HG03469 (cell line): ENCODE data around the gene KIF17.
A peak's percentile ranks its signal among the peaks of the same experiment; 100 is the strongest.

Experiments
- ATAC-seq: cut with Tn5 transposase; IDR thresholded peaks from one replicate; pipeline ENCODE4 v1.9.1; 2021; ENCODE audit warnings: mild to moderate bottlenecking, moderate library complexity, moderate number of reproducible peaks; ENCODE audit not compliant: unreplicated experiment

The KIF17 gene

DNA sequence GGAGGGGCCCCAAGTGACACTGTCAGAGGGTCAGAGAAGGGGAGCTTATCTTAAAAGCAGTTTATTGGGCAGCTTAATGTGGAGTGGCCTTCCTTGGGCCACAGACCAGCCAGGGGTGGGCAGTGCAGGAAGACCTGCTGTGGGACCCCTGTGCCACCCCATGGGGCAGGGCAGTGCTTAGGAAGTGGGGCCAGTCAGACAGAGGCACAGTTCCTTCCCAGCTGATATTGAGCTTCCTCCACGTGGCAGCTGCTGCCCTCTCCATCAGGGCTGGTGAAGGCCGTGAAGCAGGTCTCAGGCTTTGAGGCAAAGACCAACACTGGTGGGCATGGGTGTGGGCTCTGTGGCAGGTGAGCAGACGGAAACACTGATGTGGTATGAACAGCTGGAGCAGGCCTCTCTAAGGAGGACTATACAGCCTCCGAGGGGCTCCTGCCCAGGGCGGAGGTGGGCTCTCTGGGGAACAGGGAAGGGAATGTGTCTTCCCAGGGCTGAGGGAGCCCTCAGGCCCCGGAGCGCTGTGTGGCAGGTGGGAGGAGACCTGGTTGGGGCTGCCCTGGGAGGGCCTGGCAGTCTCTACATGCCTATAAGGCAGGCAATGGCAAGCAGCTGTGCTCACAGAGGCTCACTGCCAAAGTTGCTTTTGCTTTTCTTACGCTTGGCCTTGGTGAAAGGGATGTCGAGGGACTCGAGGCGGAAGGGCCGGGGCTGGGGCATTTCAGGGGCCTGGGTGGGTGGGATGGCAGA, 53.7 kb downstream of the KIF17 start:
- ATAC-seq, result no peak

DNA sequence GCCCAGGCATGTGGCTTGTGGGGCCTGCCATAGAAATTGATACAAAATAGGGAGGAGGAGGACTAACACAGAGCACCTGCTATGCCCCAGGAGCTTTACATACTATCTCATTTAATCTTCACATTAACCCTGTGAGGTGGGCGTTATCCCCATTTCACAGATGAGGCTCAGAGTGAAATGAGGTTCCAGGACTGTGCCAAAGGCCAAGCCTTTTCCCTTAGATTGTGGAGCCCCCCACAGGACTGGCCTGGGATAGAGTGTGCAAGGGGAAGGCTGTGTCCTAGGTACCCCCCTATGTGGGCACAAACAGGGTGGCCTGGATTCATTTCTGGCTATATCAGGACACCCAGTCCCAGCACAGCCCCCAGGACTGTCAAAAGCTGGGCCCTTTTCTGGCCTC, 54.4 kb downstream of the KIF17 start:
- ATAC-seq, result no peak

DNA sequence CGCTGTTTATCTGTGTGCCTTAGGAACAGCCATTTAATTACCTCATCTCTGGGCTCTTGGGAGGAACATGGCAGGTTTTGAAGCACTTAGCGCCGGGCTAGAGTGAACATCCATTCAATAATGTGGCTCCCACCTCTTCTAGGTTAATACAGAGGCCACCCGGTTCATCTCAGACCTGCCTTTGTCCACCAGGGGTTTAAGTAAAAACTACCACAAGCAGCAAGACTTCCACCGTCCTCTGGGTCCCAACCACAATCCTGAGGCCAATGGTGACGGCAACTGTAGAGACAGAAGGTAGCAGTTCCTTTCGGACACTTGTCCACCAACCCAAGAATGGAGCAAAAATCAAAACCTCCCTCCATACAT, 55.7 kb downstream of the KIF17 start:
- ATAC-seq, result no peak

DNA sequence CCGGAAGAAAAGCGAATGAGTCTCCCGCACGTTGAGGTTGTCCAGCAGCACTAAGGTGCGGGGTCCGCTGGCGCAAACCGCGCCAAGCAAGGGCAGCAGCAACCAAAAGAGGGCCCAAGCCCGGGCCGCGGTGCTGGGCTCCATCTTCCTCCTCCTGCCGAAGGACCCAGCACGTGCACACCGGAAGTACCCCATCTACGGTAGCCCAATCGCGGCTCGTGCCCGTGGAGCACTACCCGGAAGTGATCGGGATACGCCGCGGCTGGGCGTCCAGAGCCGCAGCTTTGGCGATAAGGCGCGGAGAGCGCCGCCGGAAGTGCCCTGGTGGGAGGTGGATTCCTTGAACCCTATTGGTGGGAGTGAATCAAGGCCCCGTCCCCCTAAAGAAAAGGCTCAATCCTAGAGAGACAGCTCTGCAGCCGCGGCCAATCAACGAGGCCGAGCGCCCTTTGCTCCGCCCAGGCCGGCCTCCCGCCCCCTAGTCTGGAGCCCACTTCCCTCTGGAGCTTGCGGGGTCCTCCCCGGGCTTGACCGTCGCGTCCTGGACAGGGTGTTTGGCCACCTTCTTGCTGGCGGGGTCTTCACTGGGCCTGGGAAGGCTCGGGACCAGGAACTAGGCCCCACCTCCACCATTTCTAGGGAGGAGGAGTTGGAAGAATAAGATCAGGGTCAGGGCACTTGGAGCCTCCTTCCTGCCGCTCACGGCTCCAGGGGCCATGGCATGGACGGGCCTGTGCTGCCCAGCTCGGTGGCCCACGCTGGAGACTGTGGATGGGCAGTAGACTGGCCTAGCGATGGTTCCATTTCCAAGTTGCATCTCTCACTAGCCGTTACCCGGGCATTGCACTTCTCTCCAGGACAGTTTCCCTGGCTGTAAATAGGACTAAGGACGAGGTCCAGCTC, 56.3 kb downstream of the KIF17 start, which contains the start of gene DDOST:
Gene DDOST, minus strand, starts transcription at position 163 of the 903 bp plus-strand sequence. Its CDS starts 19 bp downstream, at position 144.
- ATAC-seq, result peak; percentile 88

DNA sequence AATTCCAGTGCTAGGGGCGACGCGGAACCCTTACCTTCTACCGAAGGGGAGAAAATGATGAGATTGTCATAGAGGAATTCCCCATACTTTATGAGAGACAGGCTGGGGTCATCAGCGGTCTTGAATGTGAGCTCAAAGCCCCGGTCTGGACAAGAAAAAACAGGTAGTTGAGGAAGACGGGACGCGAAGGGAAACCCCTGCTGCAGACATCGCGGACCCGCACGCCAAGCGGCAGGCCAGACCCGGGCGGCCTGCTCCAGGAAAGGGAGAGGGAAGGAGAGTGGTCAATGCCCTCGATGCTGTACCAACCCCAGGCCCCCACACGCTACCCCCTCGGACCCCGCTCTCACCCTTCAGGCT, 57.0 kb downstream of the KIF17 start:
- ATAC-seq, result no peak

DNA sequence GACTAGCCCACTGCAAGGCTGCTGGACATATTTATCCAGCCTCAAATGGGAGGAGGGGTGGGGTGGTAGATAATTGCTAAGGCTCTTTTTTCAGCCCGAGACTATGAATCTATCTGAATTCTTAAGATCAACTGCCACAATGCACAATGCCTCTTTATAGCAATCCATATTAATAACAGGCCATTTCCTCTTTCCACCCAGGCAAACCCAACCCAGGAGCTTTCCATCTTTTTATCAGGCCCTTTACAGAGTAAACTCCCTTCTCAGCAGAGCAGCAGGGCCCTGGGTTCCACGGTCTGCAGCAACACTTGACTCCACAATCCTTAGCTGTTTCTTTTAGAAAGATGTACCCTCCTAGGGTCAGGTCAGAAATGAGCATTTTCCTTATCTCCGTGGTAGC, 57.4 kb downstream of the KIF17 start:
- no peak for ATAC-seq

DNA sequence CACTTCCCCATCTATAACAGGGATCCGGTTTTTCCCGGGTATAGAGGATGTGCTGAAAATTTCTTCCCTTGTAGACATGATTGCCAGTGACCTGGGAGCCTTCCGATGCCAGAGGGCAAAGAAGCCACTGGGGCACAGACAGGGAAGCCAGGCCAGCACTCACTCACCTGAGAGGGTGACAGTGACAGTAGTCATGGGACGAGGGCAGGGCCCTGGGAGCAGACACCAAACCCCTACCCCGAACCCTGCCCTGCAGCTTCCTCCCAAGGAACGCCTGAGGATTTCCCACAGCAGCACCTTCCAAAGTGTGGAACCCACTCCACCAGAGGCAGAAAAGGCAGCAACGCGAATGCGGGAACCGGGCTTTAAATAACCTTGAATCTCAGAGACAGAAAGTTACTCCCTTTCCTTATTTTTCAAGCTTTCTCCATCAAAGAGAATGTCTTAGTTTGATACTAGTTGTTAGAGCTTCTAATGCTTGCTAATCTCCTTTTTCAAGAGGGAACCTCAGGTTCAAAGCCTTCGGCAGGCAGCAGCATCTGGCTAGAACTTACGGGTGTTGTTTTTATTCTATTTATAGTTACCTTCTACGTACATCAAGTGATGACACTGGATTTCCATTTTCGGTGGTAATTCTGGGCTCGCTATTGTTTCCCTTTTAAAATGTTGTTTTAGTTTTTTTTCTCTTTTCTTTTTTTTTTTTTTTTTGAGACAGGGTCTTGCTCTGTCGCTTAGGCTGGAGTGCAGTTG, 59.5 kb downstream of the KIF17 start:
- ATAC-seq, result no peak

DNA sequence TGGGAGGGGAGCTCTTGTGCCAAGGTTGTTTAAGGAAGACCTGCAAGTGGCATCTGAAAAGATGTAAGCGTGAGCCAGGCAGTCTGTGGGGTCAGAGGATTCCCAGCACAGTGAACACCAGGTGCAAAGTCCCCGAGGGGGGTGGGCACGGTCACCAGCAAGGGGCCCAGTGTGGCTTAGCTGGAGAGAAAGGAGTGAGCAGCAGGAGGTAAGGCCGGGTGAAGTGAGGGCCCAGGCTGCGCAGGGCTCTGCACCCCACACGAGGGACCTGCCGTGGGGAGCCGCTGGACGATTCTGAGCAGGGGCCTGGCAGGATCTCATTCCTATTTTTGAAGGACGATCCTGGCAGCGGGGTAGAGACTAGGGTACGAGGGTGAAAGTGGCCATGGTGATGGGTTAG, 60.8 kb downstream of the KIF17 start:
- no peak for ATAC-seq

DNA sequence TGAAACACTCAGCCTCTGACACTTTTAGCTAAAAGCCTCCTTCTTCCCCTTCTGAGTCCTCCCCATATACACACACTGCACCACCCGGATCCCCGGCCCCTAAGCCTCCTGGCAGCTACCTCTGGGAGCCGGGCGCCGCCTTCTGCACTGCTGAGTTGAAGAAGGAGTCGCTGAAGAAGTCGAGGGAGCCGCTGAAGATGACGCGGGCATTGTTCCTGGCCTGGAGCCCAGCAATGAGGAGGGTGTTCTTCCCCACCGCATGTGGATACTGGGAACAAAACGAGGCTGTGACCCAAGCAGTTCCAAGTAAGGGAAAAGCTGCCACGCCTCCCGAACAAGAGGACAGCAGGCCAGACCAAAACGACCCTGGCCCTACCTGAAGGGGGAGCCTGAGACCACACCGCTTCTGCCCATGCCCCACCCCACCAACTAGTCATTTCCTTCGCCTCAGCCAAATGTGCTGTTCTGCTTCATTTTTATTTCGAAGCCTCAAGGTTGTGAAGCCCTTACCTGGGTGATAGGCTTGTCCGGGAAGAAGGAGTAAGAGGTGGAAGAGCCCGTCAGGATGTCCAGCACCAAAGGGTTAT, 63.6 kb downstream of the KIF17 start:
- no peak for ATAC-seq

DNA sequence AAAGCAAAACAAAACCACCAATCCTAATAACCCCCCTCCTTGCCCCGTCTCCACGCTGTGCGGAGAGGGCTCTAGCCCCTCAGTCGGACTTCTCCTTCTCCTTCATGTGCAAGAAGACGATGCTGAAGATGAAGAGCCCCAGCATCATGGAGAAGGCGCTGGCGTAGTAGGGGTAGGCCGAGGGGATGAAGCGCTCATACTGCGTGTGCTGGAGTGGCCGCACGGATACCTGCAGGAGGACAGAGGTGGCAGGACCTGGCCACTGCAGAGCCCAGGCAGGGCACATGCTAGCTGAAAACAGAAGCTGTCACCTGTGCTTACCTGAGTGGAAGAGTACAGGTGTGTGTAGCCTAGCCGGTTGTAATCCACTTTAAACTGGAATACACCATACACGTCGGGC, 65.5 kb downstream of the KIF17 start:
- ATAC-seq, result no peak

DNA sequence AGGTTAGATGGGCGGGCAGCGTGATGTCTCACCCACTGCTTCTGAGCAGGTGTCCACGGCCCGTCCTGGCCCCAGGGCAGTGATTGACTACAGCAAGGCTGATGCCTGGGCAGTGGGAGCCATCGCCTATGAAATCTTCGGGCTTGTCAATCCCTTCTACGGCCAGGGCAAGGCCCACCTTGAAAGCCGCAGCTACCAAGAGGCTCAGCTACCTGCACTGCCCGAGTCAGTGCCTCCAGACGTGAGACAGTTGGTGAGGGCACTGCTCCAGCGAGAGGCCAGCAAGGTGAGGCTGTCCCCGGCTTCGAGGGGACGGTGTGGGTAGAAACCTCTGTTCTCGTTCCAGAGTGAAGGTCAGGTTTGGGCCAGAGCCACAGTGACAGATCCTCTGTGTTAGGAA, 68.9 kb downstream of the KIF17 start:
- ATAC-seq, result no peak

DNA sequence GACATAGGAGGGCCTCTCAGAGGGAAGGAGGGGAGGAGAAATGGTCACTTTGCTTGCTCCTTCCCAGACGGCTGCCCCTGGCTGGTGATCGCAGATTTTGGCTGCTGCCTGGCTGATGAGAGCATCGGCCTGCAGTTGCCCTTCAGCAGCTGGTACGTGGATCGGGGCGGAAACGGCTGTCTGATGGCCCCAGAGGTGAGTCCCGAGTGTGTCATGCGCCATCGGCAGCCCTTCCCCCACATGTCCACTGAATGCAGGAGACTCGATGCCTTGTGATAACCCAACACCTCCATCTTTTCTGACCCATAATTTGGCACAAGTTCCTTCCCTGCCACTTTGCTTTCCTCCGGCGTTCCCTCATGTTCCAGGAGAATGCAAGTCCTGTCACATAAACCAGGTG, 69.4 kb downstream of the KIF17 start:
- ATAC-seq, result no peak

DNA sequence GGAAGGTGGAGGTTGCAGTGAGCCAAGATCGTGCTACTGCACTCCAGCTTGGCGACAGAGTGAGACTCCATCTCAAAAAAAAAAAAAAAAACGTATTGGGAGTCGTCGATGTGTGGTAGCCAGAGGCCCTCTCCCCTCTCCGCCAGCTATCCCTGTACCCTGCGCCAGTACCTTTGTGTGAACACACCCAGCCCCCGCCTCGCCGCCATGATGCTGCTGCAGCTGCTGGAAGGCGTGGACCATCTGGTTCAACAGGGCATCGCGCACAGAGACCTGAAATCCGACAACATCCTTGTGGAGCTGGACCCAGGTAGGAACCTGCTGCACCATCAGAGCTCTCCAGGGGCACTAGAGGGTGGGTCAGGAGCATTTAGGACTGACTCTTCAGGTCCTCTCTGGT, 72.4 kb downstream of the KIF17 start:
- ATAC-seq, result no peak

DNA sequence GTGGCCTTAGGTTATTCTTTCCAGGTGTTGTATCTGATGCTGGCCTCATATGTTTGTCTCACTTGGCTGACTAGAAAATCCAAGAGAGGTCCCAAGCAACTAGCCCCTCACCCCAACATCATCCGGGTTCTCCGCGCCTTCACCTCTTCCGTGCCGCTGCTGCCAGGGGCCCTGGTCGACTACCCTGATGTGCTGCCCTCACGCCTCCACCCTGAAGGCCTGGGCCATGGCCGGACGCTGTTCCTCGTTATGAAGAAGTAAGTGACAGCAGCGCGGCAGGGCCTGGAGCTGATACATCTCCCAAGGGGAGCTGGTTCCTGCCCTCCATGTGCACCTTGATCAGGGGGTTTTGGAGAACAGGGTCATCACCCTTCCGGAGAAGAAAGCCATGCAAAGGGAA, 73.4 kb downstream of the KIF17 start:
- no peak for ATAC-seq

DNA sequence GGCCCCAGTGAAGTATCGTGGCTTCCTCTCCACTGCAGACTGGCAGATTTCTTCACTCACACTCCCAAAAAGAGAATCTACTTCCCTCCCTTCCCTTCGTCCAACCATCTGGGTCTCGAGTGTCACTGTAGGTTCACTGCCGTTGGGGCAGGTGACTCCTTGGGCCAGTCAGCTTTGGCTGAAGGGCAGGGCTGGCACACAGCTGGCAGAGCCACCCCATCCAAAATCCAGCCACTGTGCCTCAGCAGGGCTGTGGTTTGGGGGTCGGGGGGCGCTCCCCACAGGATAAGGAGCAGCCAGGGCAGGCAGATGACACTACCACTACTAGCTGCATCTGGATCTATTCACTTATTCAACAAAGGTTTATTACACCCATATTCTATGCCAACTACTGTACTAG, 74.7 kb downstream of the KIF17 start:
- ATAC-seq, result no peak

DNA sequence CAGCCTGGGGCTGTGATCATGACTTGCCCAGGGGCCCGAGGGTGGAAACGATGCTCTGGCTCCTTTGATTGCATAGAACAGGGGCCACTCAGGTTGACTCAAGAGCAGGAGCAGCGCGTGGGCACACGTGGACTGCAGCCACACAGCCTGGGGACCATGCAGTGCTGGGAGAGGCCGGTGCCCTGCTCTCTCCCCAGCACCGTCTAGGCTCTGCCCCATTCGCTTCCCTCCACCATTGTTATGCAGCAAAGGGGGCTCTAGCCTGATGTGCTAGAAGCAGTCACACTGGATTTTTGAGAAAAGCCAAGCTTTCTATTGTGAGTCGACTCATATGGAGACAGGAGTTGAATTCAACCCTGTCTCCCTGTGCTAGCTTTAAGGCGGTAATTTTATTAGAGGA, 75.8 kb downstream of the KIF17 start:
- no peak for ATAC-seq

DNA sequence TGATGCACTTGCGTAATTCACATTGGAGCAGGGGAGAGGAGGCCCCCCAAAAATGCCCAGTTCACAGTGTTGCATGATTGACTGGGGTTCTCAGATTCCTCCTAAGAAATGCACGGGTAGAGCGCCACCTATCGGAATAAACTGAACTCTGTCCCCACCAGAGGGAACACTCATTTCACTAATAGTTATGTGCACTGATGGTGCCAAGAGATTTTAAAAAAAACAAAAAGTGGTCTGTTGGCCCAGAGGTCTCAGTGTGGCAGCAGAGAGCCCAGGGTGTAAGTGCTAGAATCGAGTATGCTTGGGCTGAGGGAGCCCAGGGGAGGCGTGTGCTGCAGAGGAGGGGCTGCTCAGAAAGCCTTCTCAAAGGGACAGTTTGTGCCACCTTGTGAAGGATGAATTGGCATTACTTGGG, 77.6 kb downstream of the KIF17 start:
- ATAC-seq, result no peak

DNA sequence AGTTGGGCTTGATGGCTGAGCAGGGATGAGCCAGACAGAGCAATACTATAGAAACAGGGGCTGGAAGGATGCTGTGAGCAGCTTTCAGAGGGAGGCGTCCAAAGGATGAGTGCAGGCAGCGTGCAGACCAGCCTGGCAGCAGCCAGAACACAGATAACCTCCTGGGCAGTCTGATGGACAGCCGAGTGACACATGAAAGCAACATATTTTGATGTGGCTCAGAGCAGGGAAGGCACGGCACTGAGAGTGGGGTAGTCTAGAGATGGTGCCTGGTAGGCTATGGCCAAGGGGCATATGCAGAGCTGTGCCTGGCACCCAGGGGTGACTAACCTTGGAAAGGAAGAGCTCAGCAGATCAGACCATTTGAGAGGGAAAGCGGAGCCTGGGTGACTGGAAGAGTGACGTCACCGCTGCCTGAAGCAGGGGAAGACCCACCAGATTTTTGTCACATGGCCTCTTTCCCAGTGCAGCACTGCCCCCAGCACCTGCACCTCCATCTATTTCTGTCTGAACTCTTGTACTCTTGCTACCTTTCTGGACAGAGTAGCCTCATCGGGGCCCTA, 80.9 kb downstream of the KIF17 start:
- no peak for ATAC-seq

DNA sequence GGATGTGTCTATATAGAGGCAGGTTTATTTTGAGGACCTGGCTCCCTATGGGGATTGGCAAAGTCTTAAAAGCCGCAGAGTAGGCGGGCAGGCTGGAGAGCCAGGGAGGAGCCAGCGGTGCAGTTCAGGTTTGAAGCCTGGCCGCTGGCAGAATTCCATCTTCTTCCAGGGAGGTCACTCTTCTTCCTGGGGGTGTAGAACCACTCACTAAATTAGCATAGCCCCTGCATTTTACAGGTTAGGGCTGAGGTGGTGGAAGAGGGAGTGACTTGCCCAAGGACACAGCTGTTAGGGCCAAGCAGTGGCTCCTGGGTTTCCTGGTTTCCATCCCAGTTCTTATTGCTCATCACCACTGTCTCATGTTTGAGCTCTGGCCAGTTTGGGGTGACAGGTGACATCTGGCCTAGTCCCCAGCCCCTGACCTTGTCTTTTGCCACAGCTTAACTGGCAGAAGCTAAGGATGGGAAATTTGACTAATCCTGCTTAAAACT, 83.2 kb downstream of the KIF17 start:
- ATAC-seq, result no peak

DNA sequence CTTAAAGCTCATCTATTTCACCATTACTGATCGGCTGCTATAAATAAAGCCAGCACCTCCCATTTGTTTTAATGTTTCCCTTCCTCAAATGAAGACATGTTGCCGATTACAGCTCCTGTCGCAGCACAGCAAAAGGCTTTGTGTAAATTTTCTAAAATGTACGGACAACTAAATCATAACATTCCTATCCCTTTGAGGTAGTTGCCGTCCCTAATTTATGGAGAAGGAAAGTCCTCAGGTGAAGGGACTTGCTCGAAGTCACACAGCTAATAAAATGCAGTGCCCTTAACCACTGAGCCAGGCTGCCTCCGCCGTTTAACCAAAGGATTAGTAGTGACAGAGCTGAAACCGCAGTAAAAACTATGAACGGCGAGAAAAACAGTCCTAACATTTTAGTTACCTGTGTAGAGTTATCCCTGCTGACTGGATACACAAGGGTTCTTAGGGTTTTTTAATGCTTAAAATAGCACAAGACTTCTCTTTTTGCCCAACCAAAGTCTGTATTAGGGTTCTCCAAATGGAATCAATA, 83.7 kb downstream of the KIF17 start:
- no peak for ATAC-seq
